ENCODE data around the gene PRKCA.

DNA sequence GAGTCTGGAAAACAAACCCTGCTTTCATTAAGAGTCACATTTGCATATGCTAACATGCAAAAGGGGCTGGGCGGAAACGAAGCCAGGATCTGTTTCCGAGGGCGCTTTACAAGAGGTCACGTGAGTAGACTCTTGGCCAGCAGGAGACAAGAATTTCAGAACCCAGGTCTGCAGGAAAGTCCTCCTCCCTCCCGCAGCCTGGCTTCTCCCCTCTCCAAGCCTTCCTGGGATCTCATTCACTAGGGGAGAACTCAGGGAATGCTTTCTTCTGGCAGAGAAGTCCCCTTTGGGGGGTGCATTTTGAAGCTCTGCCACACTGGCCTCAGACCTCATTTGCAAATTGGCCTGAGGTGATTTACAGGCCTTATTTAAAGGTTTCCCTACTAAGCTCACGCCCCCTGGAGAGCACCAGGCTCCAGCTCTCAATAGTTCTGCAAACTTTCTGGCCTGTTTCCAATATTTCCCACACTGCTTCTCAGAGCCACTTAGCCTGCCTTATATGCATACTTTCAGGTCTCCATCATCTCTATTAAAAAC, 475.3 kb downstream of the PRKCA start:
- TF ChIP-seq, protein P1, sequence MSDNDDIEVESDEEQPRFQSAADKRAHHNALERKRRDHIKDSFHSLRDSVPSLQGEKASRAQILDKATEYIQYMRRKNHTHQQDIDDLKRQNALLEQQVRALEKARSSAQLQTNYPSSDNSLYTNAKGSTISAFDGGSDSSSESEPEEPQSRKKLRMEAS (IDR thresholded peaks at IDR 0.05): no peak
- TF ChIP-seq, protein P2, sequence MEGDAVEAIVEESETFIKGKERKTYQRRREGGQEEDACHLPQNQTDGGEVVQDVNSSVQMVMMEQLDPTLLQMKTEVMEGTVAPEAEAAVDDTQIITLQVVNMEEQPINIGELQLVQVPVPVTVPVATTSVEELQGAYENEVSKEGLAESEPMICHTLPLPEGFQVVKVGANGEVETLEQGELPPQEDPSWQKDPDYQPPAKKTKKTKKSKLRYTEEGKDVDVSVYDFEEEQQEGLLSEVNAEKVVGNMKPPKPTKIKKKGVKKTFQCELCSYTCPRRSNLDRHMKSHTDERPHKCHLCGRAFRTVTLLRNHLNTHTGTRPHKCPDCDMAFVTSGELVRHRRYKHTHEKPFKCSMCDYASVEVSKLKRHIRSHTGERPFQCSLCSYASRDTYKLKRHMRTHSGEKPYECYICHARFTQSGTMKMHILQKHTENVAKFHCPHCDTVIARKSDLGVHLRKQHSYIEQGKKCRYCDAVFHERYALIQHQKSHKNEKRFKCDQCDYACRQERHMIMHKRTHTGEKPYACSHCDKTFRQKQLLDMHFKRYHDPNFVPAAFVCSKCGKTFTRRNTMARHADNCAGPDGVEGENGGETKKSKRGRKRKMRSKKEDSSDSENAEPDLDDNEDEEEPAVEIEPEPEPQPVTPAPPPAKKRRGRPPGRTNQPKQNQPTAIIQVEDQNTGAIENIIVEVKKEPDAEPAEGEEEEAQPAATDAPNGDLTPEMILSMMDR (IDR thresholded peaks at IDR 0.05; ENCODE audit: low read depth, low read length, missing input control): no peak

Measured in liver (tissue), 2 donors.